Astrocyte (in vitro differentiated cells and primary cell): ENCODE data around the gene RGMB. TPM values are rescaled to one million over a fixed set of nuclear protein-coding genes. Genes with fewer than 3 reads are reported as not detected.
A peak's percentile ranks its signal among the peaks of the same experiment; 100 is the strongest.

Experiments used
- DNase-seq: peaks from one replicate; pipeline ENCODE4 v3.0.0-alpha.2; 2010; ENCODE audit warnings: low read depth
- FAIRE-seq: peaks from 2 replicates; lab custom pipeline; 2011; peaks lifted over from hg19 to GRCh38; lab: Jason Lieb, UNC
- H2AFZ ChIP-seq: 2 replicates; pipeline ENCODE4 v1.6.0; 2012; ENCODE audit warnings: low read depth, low read length, inconsistent platforms
- H3K27ac ChIP-seq: 2 replicates; pipeline ENCODE4 v1.5.1; 2011; ENCODE audit warnings: low read depth, low read length, inconsistent platforms
- H3K27me3 ChIP-seq: 2 replicates; pipeline ENCODE4 v1.6.0; 2011; ENCODE audit warnings: low read length, inconsistent platforms; ENCODE audit not compliant: insufficient read depth
- H3K36me3 ChIP-seq: 2 replicates; pipeline ENCODE4 v1.5.1; 2011; ENCODE audit warnings: low read length, inconsistent platforms; ENCODE audit not compliant: insufficient read depth
- H3K4me1 ChIP-seq: 2 replicates; pipeline ENCODE4 v1.5.1; 2011; ENCODE audit warnings: low read length, inconsistent platforms; ENCODE audit not compliant: insufficient read depth
- H3K4me2 ChIP-seq: 2 replicates; pipeline ENCODE4 v1.6.0; 2012; ENCODE audit warnings: low read length, inconsistent platforms
- H3K4me3 ChIP-seq: 2 replicates; pipeline ENCODE4 v1.5.1; 2011; ENCODE audit warnings: low read depth, mild to moderate bottlenecking, low read length, inconsistent platforms; ENCODE audit not compliant: insufficient read depth
- H3K79me2 ChIP-seq: 2 replicates; pipeline ENCODE4 v1.6.0; 2012; ENCODE audit warnings: mild to moderate bottlenecking, low read length, inconsistent platforms; ENCODE audit not compliant: insufficient read depth
- H3K9ac ChIP-seq: 2 replicates; pipeline ENCODE4 v1.6.0; 2012; ENCODE audit warnings: mild to moderate bottlenecking, low read length, inconsistent platforms
- H3K9me3 ChIP-seq: 2 replicates; pipeline ENCODE4 v1.5.1; 2012; ENCODE audit warnings: low read depth, mild to moderate bottlenecking, low read length, inconsistent platforms; ENCODE audit not compliant: insufficient read depth
- H4K20me1 ChIP-seq: 2 replicates; pipeline ENCODE4 v1.6.0; 2012; ENCODE audit warnings: low read length, inconsistent platforms; ENCODE audit not compliant: insufficient read depth
- H3K27ac Mint-ChIP-seq: one replicate; pipeline ENCODE4 v1.8.0; 2021; ENCODE audit warnings: mild to moderate bottlenecking, mixed read lengths; ENCODE audit not compliant: unreplicated experiment
- H3K27me3 Mint-ChIP-seq: one replicate; pipeline ENCODE4 v1.8.0; 2021; ENCODE audit warnings: low read depth, mixed read lengths; ENCODE audit not compliant: unreplicated experiment
- H3K36me3 Mint-ChIP-seq: one replicate; pipeline ENCODE4 v1.8.0; 2021; ENCODE audit warnings: low read depth, mixed read lengths; ENCODE audit not compliant: unreplicated experiment
- H3K4me1 Mint-ChIP-seq: one replicate; pipeline ENCODE4 v1.8.0; 2021; ENCODE audit warnings: low read depth, mixed read lengths; ENCODE audit not compliant: unreplicated experiment
- H3K4me3 Mint-ChIP-seq: one replicate; pipeline ENCODE4 v1.8.0; 2021; ENCODE audit warnings: mild to moderate bottlenecking, moderate library complexity, mixed read lengths; ENCODE audit not compliant: unreplicated experiment
- H3K9me3 Mint-ChIP-seq: one replicate; pipeline ENCODE4 v1.8.0; 2021; ENCODE audit warnings: mild to moderate bottlenecking, mixed read lengths; ENCODE audit not compliant: unreplicated experiment
- EZH2 ChIP-seq: IDR thresholded peaks from 2 replicates; pipeline ENCODE4 v1.6.1; 2012; ENCODE audit warnings: mild to moderate bottlenecking, low read length, inconsistent platforms; ENCODE audit not compliant: insufficient read depth
- total RNA-seq: library from RNA; stranded (reverse); gene quantifications from 2 replicates; pipeline ENCODE4 v1.2.1, GENCODE V29; 2021
- TF ChIP-seq, protein P1 (sequence below): IDR thresholded peaks from 2 replicates; pipeline ENCODE4 v1.5.1; 2011; ENCODE audit warnings: low read depth, mild to moderate bottlenecking, inconsistent platforms, low read length, moderate library complexity; ENCODE audit not compliant: insufficient read depth

Gene RGMB
- total RNA-seq, 1 donor from 2014 or later: 48.7 TPM

DNA sequence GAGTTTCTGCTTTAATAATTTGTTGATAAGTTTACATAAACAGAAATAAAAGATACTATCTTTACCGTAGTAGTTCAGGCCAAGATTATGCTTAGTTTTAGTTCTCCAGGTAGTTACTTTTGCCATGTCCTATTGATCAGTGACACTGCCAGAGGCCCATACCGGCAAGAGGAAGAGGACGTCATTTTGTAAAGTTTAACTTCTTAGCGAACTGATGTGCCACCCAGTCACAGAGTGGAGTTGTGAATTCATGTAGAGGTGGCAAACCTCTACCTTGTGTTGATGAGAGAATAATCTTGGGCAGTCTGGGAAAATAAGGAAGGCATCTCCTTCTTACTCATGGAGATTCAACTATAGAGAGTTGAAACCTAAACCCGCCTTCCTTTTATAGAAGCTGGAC lies 21.8 kb downstream of the RGMB start:
- H3K9me3 ChIP-seq: no peaks in the 10 kb centered on the region
- Mint-ChIP-seq H3K27me3 (no peaks in the 10 kb centered on the region), H3K4me1 (peaks cover 17% of the 10 kb centered on the region), H3K9me3 (no peaks in the 10 kb centered on the region), H3K4me3 (no peak overlapping the region), H3K27ac (no peak overlapping the region), H3K36me3 (peaks cover 10% of the 10 kb centered on the region)
- H3K27ac ChIP-seq: peak overlapping the region; percentile 55
- H3K79me2 ChIP-seq: peaks cover 52% of the 10 kb centered on the region
- no peak overlapping the region for H3K4me2 ChIP-seq
- peaks cover 19% of the 10 kb centered on the region for H3K36me3 ChIP-seq
- H3K4me1 ChIP-seq: peaks cover 11% of the 10 kb centered on the region
- peaks cover 45% of the 10 kb centered on the region for H4K20me1 ChIP-seq
- no peak for TF ChIP-seq EZH2
- TF ChIP-seq, protein P1, sequence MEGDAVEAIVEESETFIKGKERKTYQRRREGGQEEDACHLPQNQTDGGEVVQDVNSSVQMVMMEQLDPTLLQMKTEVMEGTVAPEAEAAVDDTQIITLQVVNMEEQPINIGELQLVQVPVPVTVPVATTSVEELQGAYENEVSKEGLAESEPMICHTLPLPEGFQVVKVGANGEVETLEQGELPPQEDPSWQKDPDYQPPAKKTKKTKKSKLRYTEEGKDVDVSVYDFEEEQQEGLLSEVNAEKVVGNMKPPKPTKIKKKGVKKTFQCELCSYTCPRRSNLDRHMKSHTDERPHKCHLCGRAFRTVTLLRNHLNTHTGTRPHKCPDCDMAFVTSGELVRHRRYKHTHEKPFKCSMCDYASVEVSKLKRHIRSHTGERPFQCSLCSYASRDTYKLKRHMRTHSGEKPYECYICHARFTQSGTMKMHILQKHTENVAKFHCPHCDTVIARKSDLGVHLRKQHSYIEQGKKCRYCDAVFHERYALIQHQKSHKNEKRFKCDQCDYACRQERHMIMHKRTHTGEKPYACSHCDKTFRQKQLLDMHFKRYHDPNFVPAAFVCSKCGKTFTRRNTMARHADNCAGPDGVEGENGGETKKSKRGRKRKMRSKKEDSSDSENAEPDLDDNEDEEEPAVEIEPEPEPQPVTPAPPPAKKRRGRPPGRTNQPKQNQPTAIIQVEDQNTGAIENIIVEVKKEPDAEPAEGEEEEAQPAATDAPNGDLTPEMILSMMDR: no peak
- no peak for DNase-seq
- no peak overlapping the region for H3K4me3 ChIP-seq
- no peak for FAIRE-seq
- no peaks in the 10 kb centered on the region for H3K27me3 ChIP-seq
- H3K9ac ChIP-seq: peak overlapping the region; percentile 63
- no peak overlapping the region for H2AFZ ChIP-seq

DNA sequence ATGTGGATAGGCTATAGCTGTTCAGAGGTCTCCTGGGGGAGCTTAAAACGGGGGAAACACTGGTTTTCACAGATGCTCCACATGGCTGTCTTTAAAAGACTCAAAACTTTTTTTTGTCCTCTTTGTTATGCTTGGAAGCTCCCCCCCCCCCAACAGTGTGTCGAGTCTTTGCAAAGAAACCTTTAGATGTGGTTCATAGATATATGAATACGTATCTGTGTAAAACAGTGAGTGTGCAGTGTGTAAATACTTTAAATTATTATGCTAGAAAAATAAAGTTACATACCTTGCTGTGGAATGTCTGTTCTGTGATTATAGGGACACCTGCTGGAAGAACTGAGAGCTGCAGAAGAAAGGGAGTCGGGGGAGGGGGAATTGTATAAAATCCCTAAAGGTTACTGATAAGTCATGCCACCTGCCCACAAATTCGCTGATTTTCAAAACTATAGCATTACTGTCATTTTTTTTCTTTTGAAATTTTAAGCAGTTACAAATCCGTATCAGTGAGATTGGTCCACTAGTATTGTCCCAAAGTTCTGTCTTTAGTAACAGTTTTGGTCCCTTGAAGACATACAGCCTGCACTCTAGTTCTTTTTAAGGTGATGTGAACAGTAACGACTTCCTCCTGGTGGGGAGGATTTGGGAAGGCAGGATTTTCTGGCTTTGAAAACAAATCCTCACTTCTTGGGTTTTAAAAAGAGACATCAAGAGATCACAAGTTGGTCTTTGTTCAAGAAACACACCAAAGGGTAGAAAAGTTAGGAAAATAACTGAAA lies 22.9 kb downstream of the RGMB start:
- H3K4me3 Mint-ChIP-seq: no peak overlapping the region
- peak overlapping the region; percentile 55 for H3K27ac ChIP-seq
- peaks cover 14% of the 10 kb centered on the region for H3K36me3 ChIP-seq
- no peak overlapping the region for H2AFZ ChIP-seq
- peaks cover 34% of the 10 kb centered on the region for H4K20me1 ChIP-seq
- peaks cover 41% of the 10 kb centered on the region for H3K79me2 ChIP-seq
- TF ChIP-seq EZH2: no peak
- TF ChIP-seq, protein P1: peak; percentile 88
- H3K4me2 ChIP-seq: peak overlapping the region; percentile 34
- no peaks in the 10 kb centered on the region for H3K9me3 Mint-ChIP-seq
- peak overlapping the region; percentile 19 for H3K27ac Mint-ChIP-seq
- DNase-seq (peak; percentile 68), FAIRE-seq (no peak)
- peaks cover 11% of the 10 kb centered on the region for H3K4me1 ChIP-seq
- no peaks in the 10 kb centered on the region for H3K27me3 ChIP-seq
- peak overlapping the region; percentile 63 for H3K9ac ChIP-seq
- H3K36me3 Mint-ChIP-seq: peaks cover 12% of the 10 kb centered on the region
- no peaks in the 10 kb centered on the region for H3K9me3 ChIP-seq
- no peaks in the 10 kb centered on the region for H3K27me3 Mint-ChIP-seq
- no peak overlapping the region for H3K4me3 ChIP-seq
- peaks cover 12% of the 10 kb centered on the region for H3K4me1 Mint-ChIP-seq

DNA sequence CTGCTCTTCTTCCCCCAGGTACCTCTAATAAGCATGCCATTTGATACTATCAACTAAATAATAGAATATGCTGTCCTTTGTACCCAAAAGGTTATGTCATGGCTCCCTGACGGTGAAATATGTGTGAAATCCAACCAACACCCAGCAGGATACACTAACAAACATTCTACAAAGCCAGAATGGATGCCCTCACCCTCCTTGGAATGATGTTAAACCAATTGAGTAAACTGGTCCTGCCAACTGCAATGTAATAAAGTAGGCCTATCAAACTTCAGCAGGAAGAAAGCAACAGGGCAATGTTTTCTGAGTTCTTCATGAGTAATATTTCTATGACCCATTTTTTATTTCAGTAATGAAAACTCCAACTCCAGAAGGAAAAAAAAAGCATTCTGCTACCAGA lies 24.9 kb downstream of the RGMB start:
- Histone ChIP-seq H3K4me1 (peaks cover 9% of the 10 kb centered on the region), H3K9me3 (no peaks in the 10 kb centered on the region), H3K4me2 (no peak overlapping the region), H3K4me3 (no peak overlapping the region), H3K79me2 (peaks cover 22% of the 10 kb centered on the region), H3K27ac (no peak overlapping the region), H3K9ac (no peak overlapping the region), H3K27me3 (no peaks in the 10 kb centered on the region), H3K36me3 (peaks cover 10% of the 10 kb centered on the region), H4K20me1 (peaks cover 14% of the 10 kb centered on the region), H2AFZ (no peak overlapping the region)
- Mint-ChIP-seq H3K27me3 (no peaks in the 10 kb centered on the region), H3K27ac (no peak overlapping the region), H3K4me1 (peaks cover 7% of the 10 kb centered on the region), H3K4me3 (no peak overlapping the region), H3K36me3 (peaks cover 9% of the 10 kb centered on the region), H3K9me3 (no peaks in the 10 kb centered on the region)
- TF ChIP-seq, protein P1: no peak
- no peak for TF ChIP-seq EZH2
- DNase-seq: no peak
- FAIRE-seq: peak; percentile 9
